Measurements from ENCODE around the gene ACTR3.

GRCh38 chr2:113977660-113978523, 88.0 kb downstream of the ACTR3 start:
- TF ChIP-seq REST (IDR thresholded peaks at IDR 0.05; ENCODE audit: insufficient replicate concordance, low read depth) (no peak), CTCF (IDR thresholded peaks at IDR 0.05; ENCODE audit: insufficient read depth, low read length) (no peak), POLR2AphosphoS5 (IDR thresholded peaks at IDR 0.05; ENCODE audit: low read depth) (no peak)

Data from HL-60 (cell line).